ENCODE results near the gene DUOX2.
"Not testable (repeated sequence)": the region's sequence is repeated elsewhere in the genome, so short reads cannot be mapped to it uniquely, and the experiment has no call there.

DUOX2 gene

DNA sequence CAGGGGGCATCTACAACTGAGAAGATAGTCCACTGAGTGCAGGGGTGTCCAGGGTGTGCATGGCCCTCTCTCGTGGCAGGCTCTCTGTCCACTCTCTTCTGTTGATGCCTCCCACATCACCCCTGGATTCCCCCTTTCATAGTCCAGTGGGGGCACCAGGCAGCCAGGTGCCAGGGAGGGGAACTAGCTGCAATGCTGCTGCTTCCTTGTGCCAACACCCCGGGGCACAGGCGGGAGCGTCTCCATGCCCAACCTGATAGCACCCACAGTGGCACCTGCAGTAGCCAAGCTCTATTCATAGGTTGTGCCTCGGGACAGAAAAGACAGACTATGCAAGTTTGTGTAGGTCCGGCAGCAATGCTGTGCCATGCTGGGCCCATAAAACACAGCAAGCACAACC lies 11.7 kb downstream of the DUOX2 start:
- no peak for DNase-seq (ENCODE audit: low read depth in 1 of 2, low spot score in 1 of 2)

DNA sequence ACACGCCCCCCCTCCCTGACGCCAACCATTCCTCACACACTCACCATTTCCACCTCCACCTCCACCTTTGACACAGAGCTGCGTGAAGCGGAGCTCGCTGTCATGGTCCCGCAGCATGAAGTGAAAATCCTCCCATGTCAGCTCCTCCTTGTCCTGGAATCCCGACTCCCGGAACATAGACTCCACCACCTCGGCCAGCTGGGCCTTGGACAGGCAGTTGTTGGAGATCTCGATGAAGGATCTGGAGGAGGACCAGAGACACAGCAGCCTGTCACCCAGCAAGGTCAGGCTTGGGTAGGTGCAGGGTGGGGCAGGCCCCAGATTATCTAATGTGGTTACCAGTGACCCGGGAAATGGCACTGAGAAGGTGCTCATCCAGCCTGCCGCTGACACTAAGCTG lies 12.2 kb downstream of the DUOX2 start:
- DNase-seq (ENCODE audit: low read depth in 1 of 2, low spot score in 1 of 2): no peak

DNA sequence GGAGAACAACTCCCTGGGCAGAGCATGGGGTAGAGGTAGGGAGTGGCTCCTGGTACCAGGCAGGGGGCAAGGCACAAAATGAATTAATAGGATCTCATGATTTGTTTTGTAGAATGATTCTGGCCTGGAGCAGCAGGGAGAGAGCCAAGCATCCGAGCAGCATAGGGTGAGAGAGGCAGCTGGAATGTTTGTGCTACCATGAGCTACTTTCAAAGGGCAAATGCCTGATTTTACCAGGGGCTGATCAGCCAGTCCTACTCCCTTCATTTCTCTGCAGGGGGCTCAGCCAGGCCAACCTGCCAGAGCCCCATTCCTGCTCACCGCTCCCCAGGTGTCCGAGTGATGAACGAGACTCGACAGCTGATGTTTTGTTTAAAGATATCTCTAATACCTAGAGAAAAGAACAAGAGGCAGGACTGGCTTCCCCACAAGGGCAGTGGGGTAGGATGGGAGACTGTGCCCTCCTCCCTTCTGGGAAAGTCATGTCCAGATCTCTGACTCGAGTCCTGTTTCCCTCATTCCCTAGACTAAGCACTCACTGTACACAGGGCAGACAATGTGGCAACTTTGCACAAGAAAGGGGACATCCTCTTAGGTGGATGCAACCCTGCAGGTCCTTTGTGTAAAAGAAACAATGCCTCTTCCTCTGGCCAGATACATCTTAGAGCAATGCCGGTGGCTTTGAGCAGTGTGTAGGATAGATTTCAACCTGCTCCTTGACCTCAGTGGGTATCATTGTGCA lies 12.9 kb downstream of the DUOX2 start:
- no peak for DNase-seq (ENCODE audit: low read depth in 1 of 2, low spot score in 1 of 2)

DNA sequence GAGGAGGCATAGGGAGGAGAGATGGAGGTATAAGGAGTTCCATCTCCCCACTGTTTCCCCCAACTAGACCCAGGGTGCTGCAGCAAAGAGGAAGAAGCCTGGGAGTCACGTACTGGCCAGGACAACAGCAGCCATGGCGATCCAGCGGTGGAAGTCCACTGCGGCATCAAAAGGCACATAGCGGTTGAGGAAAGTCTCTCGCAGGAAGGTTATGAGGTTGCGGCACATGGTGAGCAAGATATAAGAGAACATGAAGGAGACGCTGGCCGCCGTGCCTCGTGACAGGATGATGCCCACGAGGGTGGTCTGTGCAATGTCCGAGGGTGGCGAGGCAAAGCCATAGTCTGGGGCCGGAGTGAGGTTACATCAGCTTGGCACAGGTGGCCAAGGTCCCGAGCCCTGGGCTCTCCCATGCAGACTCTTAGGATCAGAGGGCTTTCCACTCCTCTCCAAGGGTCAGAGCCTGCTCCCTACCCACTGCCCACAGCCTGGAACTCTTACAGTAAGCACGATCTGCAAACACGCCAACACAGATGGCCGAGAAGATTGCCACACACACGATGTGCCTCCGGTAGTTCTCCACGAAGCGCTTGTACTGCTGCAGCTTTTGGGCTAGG lies 14.3 kb downstream of the DUOX2 start:
- no peak for DNase-seq (ENCODE audit: low read depth in 1 of 2, low spot score in 1 of 2)

DNA sequence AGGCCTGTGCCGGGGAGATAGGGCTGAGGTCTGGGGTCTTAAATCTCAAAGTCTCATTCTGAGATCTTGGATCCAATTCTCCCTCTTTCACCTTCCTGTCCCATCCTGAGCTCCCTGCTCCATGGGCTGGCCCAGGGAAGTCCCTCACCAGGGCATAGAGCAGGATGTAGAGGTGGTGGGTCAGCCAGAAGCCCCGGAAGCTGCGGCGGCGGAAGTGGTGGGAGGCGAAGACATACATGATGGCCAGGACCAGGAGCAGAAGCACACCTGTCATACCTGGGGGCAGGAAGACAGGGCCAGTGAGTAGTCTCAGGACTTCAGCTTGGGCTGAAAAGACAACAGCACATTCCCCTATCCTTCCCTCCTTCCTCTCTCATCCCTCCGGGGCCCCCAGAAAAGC lies 16.5 kb downstream of the DUOX2 start:
- DNase-seq (ENCODE audit: low read depth in 1 of 2, low spot score in 1 of 2): no peak

DNA sequence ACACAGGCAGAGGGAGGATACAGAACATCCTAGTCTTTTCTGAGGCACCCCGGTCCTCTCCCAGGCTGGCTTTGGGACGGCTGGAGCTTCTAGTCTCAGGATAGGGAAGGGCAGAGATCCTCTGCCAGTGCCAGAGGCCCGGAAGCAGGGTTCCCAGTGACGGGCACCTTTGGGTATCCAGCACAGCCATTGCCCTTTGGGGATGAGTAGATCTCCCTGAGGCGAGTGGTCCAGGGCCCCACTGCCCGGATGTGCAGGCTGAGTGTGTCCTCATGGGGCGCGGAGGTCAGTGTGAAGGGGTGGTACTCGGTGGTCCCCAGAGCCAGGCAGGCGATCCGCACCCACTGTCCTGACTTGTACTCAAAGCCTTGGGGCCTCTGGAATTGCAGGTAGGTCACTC lies 18.3 kb downstream of the DUOX2 start:
- DNase-seq (ENCODE audit: low read depth in 1 of 2, low spot score in 1 of 2): no peak

DNA sequence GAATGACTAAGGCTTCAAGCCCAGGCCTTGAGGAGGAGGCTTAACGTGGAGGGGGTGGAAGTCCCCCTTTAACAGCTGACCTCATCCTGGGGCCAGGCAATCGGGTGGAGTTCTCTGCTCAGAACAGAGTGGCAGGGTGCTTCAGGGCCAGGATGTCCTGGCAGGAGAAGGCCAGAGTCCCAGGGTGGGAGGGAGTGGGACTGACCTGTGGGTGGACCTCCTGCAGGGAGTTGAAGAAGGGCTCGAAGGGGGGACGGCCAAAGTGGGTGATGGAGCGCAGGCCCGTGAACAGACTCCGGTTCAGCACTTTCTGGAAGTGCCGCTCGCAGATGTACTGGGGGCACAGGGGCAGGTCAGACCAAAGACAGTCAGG lies 19.6 kb downstream of the DUOX2 start:
- DNase-seq (ENCODE audit: low read depth in 1 of 2, low spot score in 1 of 2): no peak

DNA sequence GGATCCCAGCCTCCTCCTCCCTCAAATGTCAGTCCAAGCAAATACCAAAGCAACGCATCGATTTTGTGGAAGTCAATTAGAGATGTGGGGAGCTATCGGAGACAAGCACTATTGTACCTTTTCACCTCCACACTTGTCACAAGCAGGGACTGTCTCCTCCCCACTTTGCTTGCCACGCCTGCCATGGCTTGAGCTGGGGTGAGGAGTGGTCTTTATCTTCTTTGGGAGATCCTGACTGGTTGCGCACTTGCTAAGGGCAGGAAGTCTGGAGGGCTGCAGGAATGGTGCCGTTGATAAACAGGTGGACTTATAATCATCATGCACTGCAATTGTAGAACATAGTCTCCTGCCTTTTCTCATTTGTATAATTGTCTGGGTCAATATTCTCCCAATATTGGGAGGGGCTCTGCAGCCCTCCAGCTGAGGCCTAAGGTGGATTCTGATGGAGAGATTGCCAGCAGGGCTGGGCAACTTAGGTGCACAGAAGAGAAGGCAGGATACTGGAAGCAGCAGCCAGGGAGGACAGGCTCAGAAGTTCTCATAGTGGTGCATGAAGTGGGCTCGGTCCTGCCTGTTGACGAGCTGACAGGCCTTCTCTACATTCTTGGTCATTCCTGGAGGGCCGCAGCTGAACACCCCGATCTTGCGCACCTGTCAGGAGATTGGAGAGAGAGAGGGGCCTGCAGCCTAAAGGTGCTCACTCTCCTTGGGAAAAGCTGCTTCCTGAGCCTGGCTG lies 20.2 kb downstream of the DUOX2 start:
- no peak for DNase-seq (ENCODE audit: low read depth in 1 of 2, low spot score in 1 of 2)

DNA sequence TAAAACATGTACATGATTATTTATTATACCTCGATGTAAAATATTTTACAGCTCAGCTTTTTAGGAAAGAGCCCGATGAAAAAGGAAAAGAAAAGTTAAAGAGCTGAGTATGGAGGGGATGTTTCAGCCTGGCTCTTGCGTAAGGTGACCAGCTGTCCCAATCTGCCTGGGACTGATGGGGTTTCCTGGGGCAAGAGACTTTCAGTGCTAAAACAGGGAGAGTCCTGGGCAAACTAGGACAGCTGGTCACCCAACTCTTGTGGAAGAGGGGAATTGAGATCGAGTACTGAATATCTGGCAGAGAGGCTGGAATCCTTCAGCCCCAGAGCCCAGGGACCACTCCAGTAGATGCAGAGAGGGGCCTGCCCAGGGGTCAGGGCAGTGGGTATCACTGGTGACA lies 21.0 kb downstream of the DUOX2 start:
- DNase-seq (ENCODE audit: low read depth in 1 of 2, low spot score in 1 of 2): no peak

DNA sequence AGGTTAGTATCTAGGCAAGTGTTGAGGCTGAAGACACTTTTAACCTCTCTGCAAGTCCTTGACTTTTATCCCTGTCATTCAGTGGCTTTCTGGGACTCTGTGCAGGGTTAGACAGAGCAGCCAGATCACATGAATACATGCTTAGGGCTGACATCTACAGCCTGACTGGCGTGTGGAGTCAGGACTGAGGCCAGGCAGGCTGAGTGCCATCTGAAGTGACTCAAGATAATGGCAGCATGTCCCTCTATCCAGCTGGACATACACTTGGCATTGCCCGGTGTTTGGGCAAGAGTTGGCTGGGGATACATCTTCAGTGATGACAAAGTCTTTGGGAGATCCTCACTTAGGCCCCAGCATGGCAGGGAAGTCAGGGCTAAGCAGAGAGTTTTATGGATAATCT lies 22.4 kb downstream of the DUOX2 start:
- no peak for DNase-seq (ENCODE audit: low read depth in 1 of 2, low spot score in 1 of 2)

DNA sequence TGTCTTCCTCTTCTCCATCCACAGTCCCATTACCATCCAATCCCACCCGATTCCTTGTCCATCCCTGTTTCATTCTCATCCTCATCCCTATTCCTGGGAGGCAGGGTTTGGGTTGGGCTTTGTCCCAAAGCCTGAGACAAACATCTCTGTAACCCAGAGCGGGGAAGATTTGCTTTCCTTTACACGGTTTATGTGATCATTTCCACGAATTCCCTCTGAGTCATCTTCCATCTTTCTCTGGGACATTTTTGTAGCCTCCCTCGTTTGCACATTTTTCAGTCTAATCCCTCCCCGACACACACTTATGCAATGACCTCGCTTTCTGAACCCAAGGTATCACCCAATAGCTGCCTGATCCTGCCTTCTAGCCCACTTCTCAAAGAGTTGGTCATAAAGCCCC lies 22.8 kb downstream of the DUOX2 start:
- no peak for DNase-seq (ENCODE audit: low read depth in 1 of 2, low spot score in 1 of 2)

DNA sequence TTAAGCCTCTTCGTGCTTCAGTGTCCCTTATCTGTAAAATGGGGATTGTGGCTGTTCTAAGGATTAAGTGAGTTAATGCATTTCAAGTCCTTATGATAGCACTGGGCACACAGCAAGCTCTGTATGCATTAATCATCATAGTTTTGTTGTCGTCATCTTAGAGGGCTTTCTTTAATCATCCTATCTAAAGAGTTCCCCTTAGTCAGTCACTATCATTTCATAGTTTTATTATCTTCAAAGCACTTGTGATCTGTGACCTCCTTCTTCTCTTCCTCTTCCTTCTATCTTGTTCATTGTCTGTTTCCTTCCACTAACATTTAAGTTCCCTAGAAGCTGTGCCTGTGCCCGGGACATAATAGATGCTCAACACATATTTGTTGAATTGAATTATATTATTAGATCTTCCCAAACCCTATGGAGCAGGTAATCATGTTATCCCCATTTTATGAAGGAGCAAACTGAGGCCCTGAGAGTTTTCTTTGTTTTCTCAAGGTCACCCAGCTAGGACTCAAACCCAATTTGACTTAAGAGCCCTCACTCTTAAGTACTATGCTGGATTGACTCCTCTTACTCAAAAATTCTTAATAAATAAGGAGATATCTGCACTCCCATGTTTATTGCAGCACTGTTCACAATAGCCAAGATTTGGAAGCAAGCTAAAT lies 24.1 kb downstream of the DUOX2 start:
- DNase-seq (ENCODE audit: low read depth in 1 of 2, low spot score in 1 of 2): no peak

DNA sequence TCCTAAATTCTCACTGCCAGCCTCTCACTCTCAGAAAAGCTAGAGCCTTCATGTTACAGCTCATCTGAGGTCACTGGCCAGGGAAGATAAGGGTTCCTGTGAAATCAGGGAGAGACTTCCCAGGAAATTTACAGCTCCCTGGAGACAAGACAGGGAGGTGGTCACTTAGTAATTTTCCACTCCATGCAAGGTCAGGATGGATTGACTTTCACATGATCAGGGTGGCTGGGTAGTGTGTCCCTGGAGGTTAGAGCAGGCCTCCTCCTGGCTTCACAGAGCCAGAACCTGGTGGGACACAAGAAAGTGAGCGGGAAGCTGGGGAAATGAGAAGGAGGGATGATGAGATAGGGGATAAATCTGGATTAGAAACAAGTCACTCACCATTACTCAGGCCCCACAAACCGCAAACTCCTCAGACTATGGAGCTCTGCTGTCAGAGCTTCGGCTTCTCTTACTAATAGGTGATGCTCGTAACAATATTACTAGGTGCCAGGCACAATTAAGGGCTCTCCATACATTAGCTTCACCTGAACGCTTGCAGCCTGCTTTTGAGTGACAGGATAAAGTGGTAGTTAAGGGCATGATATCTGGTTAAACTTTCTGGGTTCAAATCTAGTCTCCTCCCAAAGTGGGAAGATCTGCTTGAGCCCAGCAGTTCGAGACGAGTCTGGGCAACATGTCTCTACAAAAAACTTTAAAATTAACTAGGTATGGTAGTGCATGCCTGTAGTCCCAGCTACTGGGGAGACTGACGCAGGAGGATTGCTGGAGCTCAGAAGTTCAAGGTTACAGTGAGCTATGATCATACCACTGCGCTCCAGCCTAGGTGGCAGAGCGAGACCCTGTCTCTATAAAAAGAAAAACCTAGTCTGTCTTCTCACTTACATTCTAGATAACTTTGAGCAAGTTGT lies 24.9 kb downstream of the DUOX2 start:
- no peak for DNase-seq (ENCODE audit: low read depth in 1 of 2, low spot score in 1 of 2)

DNA sequence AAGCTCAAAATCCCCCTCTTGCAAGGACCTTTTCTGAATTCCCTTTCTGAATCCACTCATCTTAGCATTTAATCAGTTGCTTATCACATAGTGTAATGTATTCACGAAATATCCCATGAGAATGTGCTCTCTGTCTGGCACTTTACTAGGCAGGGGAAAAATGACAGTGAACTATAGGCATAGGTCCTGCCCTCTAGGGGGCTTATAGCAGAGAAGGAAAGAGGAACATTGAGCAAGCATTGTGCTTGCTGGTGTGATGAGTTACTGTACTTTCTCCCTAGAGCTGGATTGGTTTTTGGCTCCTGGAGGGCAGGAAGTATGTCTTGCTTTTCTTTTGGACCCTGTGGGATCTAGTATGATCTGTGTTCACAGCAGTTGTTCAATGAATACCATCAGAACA lies 26.5 kb downstream of the DUOX2 start:
- DNase-seq (ENCODE audit: low read depth in 1 of 2, low spot score in 1 of 2): no peak

DNA sequence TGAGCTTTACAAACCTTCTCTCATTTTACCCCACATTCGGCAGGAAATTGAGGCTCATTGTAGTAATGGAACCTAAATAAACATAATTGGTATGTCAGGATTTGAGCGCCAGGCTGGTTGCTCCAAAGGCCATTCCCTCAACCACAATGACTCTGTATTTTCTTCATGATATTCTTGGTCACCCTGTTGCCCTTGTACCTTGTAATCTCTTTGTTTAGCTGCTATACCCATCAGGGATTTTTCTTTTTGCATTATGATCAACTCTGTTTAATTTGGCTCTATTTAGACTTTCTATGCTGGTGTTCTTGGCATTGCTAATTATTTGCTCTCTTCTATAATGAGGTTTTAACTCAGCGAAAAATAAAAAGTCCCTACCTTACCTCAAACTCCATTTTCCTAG lies 29.8 kb downstream of the DUOX2 start:
- DNase-seq (ENCODE audit: low read depth in 1 of 2, low spot score in 1 of 2): no peak

DNA sequence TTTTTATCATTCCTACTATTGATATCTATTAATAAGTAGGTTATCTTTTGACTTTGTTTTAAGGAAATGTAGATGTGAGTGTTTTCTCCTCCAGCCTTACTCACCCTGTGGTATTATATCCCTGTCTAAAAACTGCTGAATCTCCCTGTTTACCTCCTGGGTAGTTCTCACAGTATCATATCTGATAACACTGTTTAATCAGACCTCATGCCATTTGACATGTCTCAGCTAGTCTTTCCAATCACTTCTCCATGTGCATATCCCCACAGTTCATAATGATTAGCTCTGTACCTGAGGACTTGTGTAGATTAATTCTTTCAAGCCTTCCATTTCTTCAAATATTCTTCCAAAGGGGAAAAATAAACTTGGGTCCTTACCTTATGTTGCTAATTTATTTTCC lies 30.7 kb downstream of the DUOX2 start:
- DNase-seq (ENCODE audit: low read depth in 1 of 2, low spot score in 1 of 2): no peak

DNA sequence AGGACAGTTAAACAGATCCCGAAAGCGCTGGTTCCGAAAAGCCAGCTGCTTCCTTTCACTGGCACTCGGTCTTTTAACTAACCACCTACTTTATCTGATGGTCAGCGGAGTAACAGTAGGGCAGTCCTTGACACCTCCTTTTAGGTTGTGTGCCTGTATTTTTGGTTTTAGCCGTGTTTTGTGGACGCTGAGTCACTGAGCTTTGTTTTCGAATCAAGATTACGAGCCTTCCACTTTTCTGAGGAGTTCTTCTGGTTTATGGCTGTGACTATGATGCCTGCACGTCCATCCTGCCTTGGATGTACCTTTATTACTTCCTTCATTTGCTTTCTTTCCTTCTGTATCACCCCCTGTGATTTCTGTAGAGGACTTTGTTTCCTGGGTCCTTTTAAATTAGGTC lies 31.6 kb downstream of the DUOX2 start:
- not testable (repeated sequence) for DNase-seq (ENCODE audit: low read depth in 1 of 2, low spot score in 1 of 2)

DNA sequence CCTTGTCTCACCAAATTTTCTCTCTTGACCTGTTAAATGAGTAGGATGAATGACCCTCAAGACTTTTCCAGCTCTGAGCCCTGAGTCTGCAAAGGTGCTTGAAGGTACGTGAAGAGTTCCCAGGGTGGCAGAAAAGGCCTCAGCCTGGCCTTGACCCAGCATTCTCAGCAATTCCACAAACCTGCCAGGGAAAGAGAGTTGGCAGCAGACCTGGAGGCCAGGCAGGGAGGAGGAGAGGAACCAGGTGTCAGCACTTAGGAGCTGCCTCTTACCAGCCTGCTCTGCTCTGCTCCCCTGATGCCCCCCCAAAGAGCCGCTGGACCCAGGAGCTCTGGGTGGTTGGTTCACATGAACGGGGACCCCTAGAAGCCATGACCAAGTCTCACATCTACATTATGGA lies 33.4 kb downstream of the DUOX2 start:
- DNase-seq (ENCODE audit: low read depth in 1 of 2, low spot score in 1 of 2): not testable (repeated sequence)

DNA sequence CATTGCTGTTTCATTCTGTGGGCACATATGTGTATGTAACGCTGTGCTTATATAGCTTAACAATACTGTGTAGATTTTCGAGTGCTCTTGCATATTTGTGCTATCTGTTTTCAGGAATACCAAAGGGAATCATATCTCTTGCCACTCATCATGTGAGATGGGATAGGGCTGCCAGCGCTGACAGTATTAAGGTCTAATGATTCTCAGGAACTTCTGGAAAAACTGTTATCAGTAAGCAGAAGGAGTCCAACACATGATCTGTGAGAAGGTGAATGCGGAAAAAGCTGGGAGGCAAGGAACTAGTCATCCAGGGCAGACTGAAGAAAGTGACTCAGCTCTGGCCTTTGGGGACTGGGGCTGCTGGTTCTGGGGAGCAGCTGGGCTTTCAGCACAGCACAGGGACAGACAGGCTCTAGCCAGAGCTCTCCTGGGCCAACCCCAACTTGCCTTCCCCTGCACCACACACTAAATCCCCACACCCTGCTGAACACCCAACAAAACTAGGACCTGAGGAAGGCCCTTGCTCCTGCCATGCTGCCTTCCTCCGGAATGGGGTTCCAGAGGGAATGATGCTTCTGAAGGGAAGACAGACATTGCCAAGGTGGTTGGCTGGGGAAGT lies 34.2 kb downstream of the DUOX2 start:
- DNase-seq (ENCODE audit: low read depth in 1 of 2, low spot score in 1 of 2): not testable (repeated sequence)

DNA sequence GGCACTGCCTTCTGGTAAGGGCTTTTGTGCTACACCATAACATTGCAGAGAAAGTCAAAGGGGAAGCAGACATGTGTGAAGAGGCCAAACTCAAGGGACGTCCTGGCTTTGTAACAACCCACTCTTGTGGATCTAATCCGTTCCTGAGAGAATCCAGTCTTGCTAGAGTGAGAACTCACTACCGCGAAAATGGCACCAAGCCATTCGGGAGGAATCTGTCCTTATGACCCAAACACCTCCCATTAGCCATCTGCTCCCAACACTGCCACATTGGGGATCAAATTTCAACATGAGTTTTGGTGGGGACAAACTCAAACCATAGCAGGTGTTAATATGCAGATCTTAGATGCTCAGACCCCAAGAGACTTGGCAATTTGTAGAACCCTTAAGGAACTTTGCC lies 34.8 kb downstream of the DUOX2 start:
- DNase-seq (ENCODE audit: low read depth in 1 of 2, low spot score in 1 of 2): not testable (repeated sequence)
